Central memory CD8-positive, alpha-beta T cell (primary cell): ENCODE results near the gene RAB31.

Source experiments
- ATAC-seq: fragments of 150-1000 bp; cut with Tn5 transposase; replicated peaks from 2 replicates; pipeline ENCODE4 v1.10.0; 2022; ENCODE audit warnings: mild to moderate bottlenecking, moderate FRiP score, moderate number of reproducible peaks; ENCODE audit not compliant: poor library complexity, severe bottlenecking; ENCODE audit errors: extremely low read depth
- DNase-seq, 2 donors: peaks; one replicate each; pipeline ENCODE4 v3.0.0; 2021; ENCODE audit warnings: low spot score in 2 of 2
- H3K27ac Mint-ChIP-seq: one replicate; pipeline ENCODE4 v1.8.0; 2022; ENCODE audit warnings: low read depth, mild to moderate bottlenecking, moderate library complexity, mixed read lengths
- H3K27me3 Mint-ChIP-seq: one replicate; pipeline ENCODE4 v1.8.0; 2022; ENCODE audit warnings: mixed read lengths
- H3K36me3 Mint-ChIP-seq: one replicate; pipeline ENCODE4 v1.8.0; 2022; ENCODE audit warnings: mild to moderate bottlenecking, moderate library complexity, mixed read lengths; ENCODE audit not compliant: insufficient read depth
- H3K4me1 Mint-ChIP-seq: one replicate; pipeline ENCODE4 v1.8.0; 2022; ENCODE audit warnings: mixed read lengths
- H3K4me3 Mint-ChIP-seq: one replicate; pipeline ENCODE4 v1.8.0; 2022; ENCODE audit warnings: mild to moderate bottlenecking, moderate library complexity, mixed read lengths
- H3K9me3 Mint-ChIP-seq: one replicate; pipeline ENCODE4 v1.8.0; 2022; ENCODE audit warnings: mixed read lengths

The RAB31 gene

DNA sequence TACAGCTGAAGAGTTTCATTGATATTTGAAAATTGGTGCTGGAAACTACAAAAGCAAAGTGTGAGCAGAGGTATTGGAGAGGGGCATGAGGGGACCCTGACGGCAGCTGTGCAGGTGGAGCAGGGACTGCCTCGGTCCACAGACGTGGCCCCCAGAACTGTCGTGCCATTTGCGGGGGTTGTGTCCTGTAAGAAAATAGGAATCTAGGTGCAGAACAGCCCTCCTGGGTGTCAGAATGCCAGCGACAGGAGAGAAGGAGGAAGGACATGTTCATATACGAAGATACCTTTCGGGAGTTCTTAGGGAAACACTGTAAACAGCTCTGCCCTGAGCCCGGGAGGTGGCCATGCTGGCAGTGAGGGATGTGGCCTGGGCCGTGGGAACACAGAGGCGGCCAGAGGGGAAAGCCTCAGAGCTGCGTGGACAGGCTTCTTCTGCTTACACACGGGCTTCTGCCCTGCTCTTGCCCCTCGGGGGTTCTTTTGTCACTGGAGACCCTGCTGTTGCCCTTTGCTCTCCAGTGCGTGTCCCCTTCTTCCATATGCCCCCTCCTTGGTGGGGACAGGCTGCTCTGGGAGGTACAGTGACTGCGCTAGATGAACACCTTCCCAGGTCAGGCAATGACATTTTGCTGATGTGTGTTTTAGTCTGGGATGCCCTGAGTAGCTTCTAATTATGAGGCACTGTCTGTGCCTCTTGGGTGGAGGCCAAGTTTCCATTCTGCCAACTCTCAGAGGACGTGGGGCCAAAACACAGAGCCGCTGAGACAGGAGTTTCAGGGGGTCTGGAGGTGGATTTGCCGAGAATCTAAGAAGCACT lies 95.8 kb downstream of the RAB31 start:
- Mint-ChIP-seq H3K36me3 (peaks cover 3% of the 10 kb centered on the region), H3K9me3 (no peaks in the 10 kb centered on the region), H3K4me3 (no peak overlapping the region), H3K4me1 (no peaks in the 10 kb centered on the region), H3K27me3 (peaks cover 61% of the 10 kb centered on the region), H3K27ac (no peak overlapping the region)
- ATAC-seq (no peak), DNase-seq (no peak)

DNA sequence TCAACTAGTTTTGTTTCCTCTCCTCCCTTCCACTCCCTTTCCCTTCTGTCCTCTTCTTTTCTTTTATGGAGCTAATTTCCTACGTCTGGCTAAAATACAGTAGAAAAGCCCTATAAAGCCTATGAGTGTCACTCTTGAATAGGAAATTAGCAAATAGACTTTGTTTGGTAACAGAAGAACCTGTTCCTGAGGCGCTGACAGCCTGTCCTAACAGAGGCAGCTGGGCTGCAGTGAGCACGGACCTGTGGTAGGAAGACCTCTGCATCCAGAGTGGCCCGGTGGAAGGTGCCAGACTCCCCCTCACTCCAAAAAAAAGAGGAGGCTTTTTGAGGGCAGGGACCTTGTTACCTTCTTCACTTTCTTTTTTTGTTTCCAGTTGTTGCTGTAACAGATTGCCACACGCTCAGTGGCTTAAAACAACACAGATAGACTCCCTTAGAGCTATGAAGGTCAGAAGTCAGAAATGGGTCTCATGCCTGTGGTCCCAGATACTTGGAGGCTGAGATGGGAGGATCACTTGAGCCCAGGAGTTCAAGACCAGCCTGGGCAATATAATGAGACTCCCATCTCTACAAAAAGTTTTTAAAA lies 96.5 kb downstream of the RAB31 start:
- Mint-ChIP-seq H3K4me1 (no peaks in the 10 kb centered on the region), H3K36me3 (peaks cover 3% of the 10 kb centered on the region), H3K27me3 (peaks cover 61% of the 10 kb centered on the region), H3K27ac (no peak overlapping the region), H3K9me3 (no peaks in the 10 kb centered on the region), H3K4me3 (no peak overlapping the region)
- DNase-seq: no peak
- no peak for ATAC-seq

DNA sequence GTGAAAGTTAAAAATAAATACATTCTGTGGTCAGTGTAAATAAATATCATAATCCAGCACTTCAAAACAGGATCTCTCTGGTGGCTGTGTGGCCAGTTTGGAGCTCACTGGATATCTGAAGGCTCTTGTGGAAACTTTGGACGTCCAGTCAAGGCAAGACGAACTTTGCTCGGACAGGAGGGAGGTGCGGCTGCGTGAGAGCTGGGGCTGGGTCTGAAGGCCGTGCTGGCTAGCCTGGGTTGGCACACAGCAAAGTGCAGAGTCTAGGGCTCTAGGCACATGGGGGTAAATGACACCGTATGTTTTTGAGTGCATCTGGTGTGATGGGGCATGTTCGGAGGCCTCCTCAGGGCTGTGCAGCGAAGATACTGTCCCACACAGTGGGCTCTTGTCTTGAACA lies 98.8 kb downstream of the RAB31 start:
- Mint-ChIP-seq H3K4me3 (no peak overlapping the region), H3K9me3 (no peaks in the 10 kb centered on the region), H3K4me1 (no peaks in the 10 kb centered on the region), H3K27ac (no peak overlapping the region), H3K36me3 (peaks cover 3% of the 10 kb centered on the region), H3K27me3 (peaks cover 46% of the 10 kb centered on the region)
- DNase-seq (no peak), ATAC-seq (no peak)

DNA sequence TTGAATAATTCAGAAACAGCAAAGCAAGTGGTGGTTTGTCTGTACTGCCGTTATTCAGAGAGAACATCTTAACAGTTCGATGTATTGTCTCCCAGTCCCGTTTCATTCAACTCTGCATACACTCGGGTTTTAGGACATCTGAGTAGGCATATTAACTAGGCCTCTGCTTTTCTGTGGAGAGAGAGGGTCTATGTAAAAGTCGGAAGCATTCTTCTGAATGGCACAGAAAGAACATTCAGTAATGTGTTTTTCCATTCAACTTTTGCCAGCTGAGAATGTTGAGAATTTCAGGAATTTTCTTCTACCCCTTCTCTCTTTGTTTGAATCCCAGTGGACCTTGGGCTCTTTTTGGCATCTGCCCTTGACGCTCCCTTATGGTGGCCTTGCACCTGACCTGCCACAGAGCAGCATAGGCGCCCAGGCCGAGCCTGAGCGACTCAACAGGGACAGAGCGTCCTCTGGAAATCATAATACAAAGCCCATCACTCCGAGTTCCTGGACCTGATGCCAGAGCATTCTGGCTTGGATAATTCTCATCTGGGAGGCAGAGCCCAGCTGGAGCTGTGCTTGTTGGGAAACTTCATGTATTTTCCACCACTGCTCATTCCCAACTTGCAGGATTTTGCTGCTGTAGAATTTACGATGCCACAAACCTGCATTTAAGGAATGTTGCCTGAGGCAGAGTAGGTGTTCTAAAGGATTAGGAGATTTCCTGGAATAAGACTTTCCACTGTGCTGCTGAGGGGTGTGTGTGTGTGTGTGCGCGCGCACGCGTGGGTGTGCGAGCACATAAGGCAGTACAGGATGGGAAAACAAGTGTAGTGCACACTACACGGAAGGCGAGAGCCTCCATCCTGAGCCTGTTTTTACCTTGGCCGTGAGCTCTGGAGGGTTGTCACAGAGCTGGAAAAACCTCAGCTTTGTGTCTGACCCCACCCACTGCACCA lies 100.5 kb downstream of the RAB31 start:
- DNase-seq: no peak
- Mint-ChIP-seq H3K27ac (no peak overlapping the region), H3K9me3 (no peaks in the 10 kb centered on the region), H3K4me3 (no peak overlapping the region), H3K36me3 (peaks cover 1% of the 10 kb centered on the region), H3K27me3 (peaks cover 33% of the 10 kb centered on the region), H3K4me1 (no peaks in the 10 kb centered on the region)
- no peak for ATAC-seq

DNA sequence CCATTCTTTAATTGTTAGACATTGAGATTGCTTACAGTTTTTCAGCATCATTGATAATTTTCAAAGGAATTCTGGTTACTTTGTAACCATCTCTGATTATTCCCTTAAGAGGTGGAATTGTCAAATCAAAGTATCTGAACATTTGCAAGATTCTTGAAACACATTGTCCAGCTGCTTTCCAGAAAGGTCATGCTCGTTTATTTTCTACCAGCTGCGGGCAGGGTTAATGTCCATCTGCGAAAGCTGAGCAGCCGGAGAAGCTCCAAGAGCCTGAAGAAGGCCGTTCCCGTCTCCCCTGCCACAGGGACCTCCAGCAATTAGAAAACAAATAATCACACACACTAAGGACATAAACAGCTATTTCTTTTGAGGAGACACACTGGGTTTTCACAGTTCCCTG lies 101.6 kb downstream of the RAB31 start:
- ATAC-seq (no peak), DNase-seq (no peak)
- H3K27ac Mint-ChIP-seq: no peak overlapping the region
- peaks cover 1% of the 10 kb centered on the region for H3K36me3 Mint-ChIP-seq
- H3K9me3 Mint-ChIP-seq: no peaks in the 10 kb centered on the region
- peaks cover 23% of the 10 kb centered on the region for H3K27me3 Mint-ChIP-seq
- H3K4me1 Mint-ChIP-seq: no peaks in the 10 kb centered on the region
- H3K4me3 Mint-ChIP-seq: no peak overlapping the region

DNA sequence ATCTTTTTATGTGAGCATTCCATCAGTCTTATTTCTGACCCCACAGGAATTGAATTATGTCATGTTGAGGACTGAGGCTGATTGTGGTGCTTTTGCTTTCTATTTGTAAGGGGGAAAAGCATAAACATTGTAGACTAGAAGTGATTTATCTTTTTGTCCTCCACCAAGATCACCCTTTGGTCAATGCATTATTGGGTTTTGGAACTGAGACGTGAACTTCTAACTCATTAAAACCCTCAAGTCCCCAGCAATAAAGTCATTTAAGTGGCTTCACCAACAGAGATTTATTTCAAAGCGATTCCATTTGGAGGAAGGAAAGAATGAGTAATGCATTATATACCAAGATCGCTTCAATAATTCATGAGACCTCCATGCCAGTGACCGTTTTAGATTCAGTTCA lies 102.2 kb downstream of the RAB31 start:
- Mint-ChIP-seq H3K27ac (no peak overlapping the region), H3K27me3 (peaks cover 17% of the 10 kb centered on the region), H3K4me1 (no peaks in the 10 kb centered on the region), H3K36me3 (no peaks in the 10 kb centered on the region), H3K9me3 (no peaks in the 10 kb centered on the region), H3K4me3 (no peak overlapping the region)
- DNase-seq (no peak), ATAC-seq (no peak)

GRCh38 chr18:9810994-9811705 lies 103.0 kb downstream of the RAB31 start:
- peaks cover 9% of the 10 kb centered on the region for H3K27me3 Mint-ChIP-seq
- no peak for ATAC-seq

GRCh38 chr18:9811978-9812377 lies 103.9 kb downstream of the RAB31 start:
- no peak for ATAC-seq
- H3K4me3 Mint-ChIP-seq: no peak overlapping the region
- DNase-seq: no peak
- H3K27ac Mint-ChIP-seq: no peak overlapping the region
- peaks cover 4% of the 10 kb centered on the region for H3K27me3 Mint-ChIP-seq
- no peaks in the 10 kb centered on the region for H3K9me3 Mint-ChIP-seq
- no peaks in the 10 kb centered on the region for H3K4me1 Mint-ChIP-seq
- H3K36me3 Mint-ChIP-seq: no peaks in the 10 kb centered on the region

More at GRCh38 chr18:9810994-9811705, 103.0 kb downstream of the RAB31 start:
- Mint-ChIP-seq H3K4me3 (no peak overlapping the region), H3K27ac (no peak overlapping the region), H3K4me1 (no peaks in the 10 kb centered on the region), H3K36me3 (no peaks in the 10 kb centered on the region), H3K9me3 (no peaks in the 10 kb centered on the region)
- DNase-seq: no peak

DNA sequence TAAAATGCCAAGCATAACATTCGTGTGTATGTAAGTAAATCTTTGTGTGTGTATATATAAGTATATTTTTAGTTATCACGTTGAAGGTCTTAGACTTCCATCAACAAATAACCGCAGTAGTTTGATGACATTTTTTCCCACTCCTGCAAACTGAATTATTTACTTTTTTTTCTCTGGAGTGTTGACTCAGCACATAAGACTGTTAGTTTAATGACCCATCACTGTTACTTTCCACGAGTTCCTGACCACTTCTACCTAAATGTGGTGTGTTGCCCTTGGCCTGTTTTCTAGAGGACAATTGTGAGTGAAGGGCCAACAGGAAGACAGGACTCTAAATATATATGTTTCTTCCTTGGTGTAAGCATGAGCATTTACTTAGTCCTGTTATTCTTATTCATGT lies 106.3 kb downstream of the RAB31 start:
- no peak for ATAC-seq
- DNase-seq: no peak
- H3K4me1 Mint-ChIP-seq: no peaks in the 10 kb centered on the region
- peaks cover 2% of the 10 kb centered on the region for H3K36me3 Mint-ChIP-seq
- no peak overlapping the region for H3K4me3 Mint-ChIP-seq
- H3K27ac Mint-ChIP-seq: no peak overlapping the region
- peaks cover 13% of the 10 kb centered on the region for H3K9me3 Mint-ChIP-seq
- peaks cover 28% of the 10 kb centered on the region for H3K27me3 Mint-ChIP-seq

DNA sequence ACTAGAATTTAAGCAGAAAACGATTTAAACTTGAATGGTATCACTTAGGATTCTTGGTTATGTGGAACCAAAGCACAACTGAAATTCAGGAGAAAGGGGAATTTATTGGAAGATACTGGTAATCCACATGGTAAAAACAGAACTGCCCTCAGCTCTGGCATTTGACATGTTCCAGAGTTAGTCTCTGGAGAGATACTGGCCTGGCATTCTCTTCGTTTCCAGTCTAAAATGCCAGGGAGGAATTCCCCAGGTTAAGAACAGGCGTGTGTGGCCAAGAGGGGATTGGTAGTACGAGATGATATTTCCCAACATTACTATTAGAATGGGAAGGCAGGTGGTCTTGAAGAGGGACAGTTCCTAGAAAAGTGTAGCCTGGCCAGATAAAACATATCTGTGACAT lies 109.2 kb downstream of the RAB31 start:
- H3K9me3 Mint-ChIP-seq: peaks cover 14% of the 10 kb centered on the region
- H3K4me1 Mint-ChIP-seq: no peaks in the 10 kb centered on the region
- peaks cover 2% of the 10 kb centered on the region for H3K36me3 Mint-ChIP-seq

GRCh38 chr18:9817725-9818422 lies 109.8 kb downstream of the RAB31 start:
- H3K4me3 Mint-ChIP-seq: no peak overlapping the region
- no peak overlapping the region for H3K27ac Mint-ChIP-seq
- peaks cover 14% of the 10 kb centered on the region for H3K9me3 Mint-ChIP-seq
- ATAC-seq (no peak), DNase-seq (no peak)
- peaks cover 31% of the 10 kb centered on the region for H3K27me3 Mint-ChIP-seq
- H3K4me1 Mint-ChIP-seq: no peaks in the 10 kb centered on the region
- peaks cover 2% of the 10 kb centered on the region for H3K36me3 Mint-ChIP-seq

More for the DNA sequence above, 109.2 kb downstream of the RAB31 start:
- H3K4me3 Mint-ChIP-seq: no peak overlapping the region
- ATAC-seq: no peak
- H3K27me3 Mint-ChIP-seq: peaks cover 31% of the 10 kb centered on the region
- DNase-seq: no peak
- no peak overlapping the region for H3K27ac Mint-ChIP-seq

DNA sequence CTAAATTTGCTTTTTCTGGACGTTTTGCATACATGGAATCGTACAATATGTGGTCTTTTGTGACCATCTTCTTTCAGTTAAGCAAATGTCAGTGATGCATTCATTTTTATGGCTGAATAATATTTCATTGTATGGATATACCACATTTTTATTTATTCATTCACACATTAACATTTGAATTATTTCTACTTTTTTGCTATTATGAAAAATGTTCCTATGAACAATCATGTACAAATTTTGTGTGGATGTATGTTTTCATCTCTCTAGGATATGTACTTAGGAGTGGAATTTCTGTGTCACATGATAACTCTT lies 110.3 kb downstream of the RAB31 start:
- H3K36me3 Mint-ChIP-seq: peaks cover 2% of the 10 kb centered on the region
- no peaks in the 10 kb centered on the region for H3K4me1 Mint-ChIP-seq
- no peak overlapping the region for H3K27ac Mint-ChIP-seq
- ATAC-seq: no peak
- peaks cover 31% of the 10 kb centered on the region for H3K27me3 Mint-ChIP-seq
- H3K9me3 Mint-ChIP-seq: peaks cover 14% of the 10 kb centered on the region
- H3K4me3 Mint-ChIP-seq: no peak overlapping the region
- DNase-seq: no peak
